K562 (cell line): ENCODE data around the gene RNU11. TPM values are rescaled to one million over a fixed set of nuclear protein-coding genes. Genes with fewer than 3 reads are reported as not detected.

ENCODE experiments used
- DEAF1 ChIP-seq: fragments of 450-650 bp; formaldehyde crosslinking; IDR thresholded peaks from 2 replicates; pipeline ENCODE4 v1.4.0; 2020; ENCODE audit warnings: mild to moderate bottlenecking, moderate library complexity
- E2F6 ChIP-seq, 2 experiments: IDR thresholded peaks; 2 replicates each; pipeline ENCODE4 v1.6.1; 2011; ENCODE audit warnings: borderline replicate concordance in 1 of 2, control low read depth in 1 of 2, low read depth in 1 of 2, low read length in 1 of 2, mild to moderate bottlenecking in 1 of 2, mixed read lengths in 1 of 2, moderate library complexity in 1 of 2; ENCODE audit not compliant: insufficient read depth in 1 of 2, insufficient read length in 1 of 2, poor library complexity in 1 of 2, severe bottlenecking in 1 of 2; ENCODE audit errors: extremely low read depth in 1 of 2
- ETV1 ChIP-seq: fragments of 450-650 bp; conservative IDR thresholded peaks from 2 replicates; pipeline ENCODE4 v1.6.1; 2016; ENCODE audit warnings: missing genetic modification characterization, control low read depth, low read depth, missing compliant biosample characterization
- HEY1 ChIP-seq: fragments of 250-450 bp; sonication (Bioruptor Pico); IDR thresholded peaks from 2 replicates; pipeline ENCODE4 v1.5.0; 2020; ENCODE audit warnings: mild to moderate bottlenecking, moderate library complexity, borderline replicate concordance
- HNRNPL ChIP-seq: fragments of 200-400 bp; formaldehyde crosslinking; IDR thresholded peaks from 2 replicates; pipeline ENCODE4 v1.6.1; 2017; ENCODE audit warnings: low read depth, mild to moderate bottlenecking, low read length
- KHSRP ChIP-seq: fragments of 450-650 bp; IDR thresholded peaks from 2 replicates; pipeline ENCODE4 v1.6.1; 2017
- PYGO2 ChIP-seq: fragments of 450-650 bp; IDR thresholded peaks from 2 replicates; pipeline ENCODE4 v1.6.1; 2016; ENCODE audit warnings: mild to moderate bottlenecking, missing genetic modification characterization, moderate library complexity, missing compliant biosample characterization
- RNF2 ChIP-seq: sonication (generic); IDR thresholded peaks from 2 replicates; pipeline ENCODE4 v1.6.1; 2016
- TRIM25 ChIP-seq: fragments of 450-650 bp; IDR thresholded peaks from 2 replicates; pipeline ENCODE4 v1.7.0; 2016; ENCODE audit warnings: borderline replicate concordance
- XRCC5 ChIP-seq: fragments of 200-400 bp; formaldehyde crosslinking; IDR thresholded peaks from 2 replicates; pipeline ENCODE4 v1.6.1; 2017; ENCODE audit warnings: low read depth, mild to moderate bottlenecking, low read length
- ZC3H8 ChIP-seq: fragments of 450-650 bp; IDR thresholded peaks from 2 replicates; pipeline ENCODE4 v1.6.1; 2017
- ZFPM2 ChIP-seq: fragments of 250-450 bp; sonication (Bioruptor Pico); IDR thresholded peaks from 2 replicates; pipeline ENCODE4 v1.5.1; 2022; ENCODE audit warnings: mild to moderate bottlenecking
- ZNF24 ChIP-seq: fragments of 450-650 bp; IDR thresholded peaks from 2 replicates; pipeline ENCODE4 v1.6.1; 2016
- ZNF318 ChIP-seq, 2 experiments: fragments of 450-650 bp; IDR thresholded peaks; 2 replicates each; pipeline ENCODE4 v1.6.1; 2016; ENCODE audit warnings: mild to moderate bottlenecking in 2 of 2, borderline replicate concordance in 1 of 2, low read depth in 1 of 2, moderate library complexity in 1 of 2
- ZNF354B ChIP-seq: fragments of 250-450 bp; sonication (Bioruptor Pico); IDR thresholded peaks from 2 replicates; pipeline ENCODE4 v1.4.0; 2020
- polyA plus RNA-seq, 8 experiments: library from polyadenylated mRNA; depleted of rRNA in 4 of 8; stranded (reverse) in 5 of 8; unstranded in 3 of 8; fragments of >200 nt; fragmentation: Nextera tagmentation in 2 of 8; fragmentation: Illumina TruSeq in 1 of 8; extraction: Ambion mirVana in 2 of 8; extraction: Trizol in 1 of 8; gene quantifications; 2 replicates each; pipeline versions ENCODE4 v1.2.1 to v1.2.3, GENCODE V29; 2011 to 2014; ENCODE audit warnings: inconsistent platforms in 1 of 8, missing spikeins in 1 of 8
- total RNA-seq, 7 experiments: library from RNA; depleted of rRNA in 6 of 7; stranded (reverse); fragments of >200 nt in 6 of 7; fragmentation: Illumina TruSeq in 2 of 7; extraction: Trizol in 2 of 7; gene quantifications; 2 replicates each; pipeline versions ENCODE4 v1.2.1 to v1.2.3, GENCODE V29; 2011 to 2021; ENCODE audit warnings: low replicate concordance in 1 of 7

The RNU11 gene
- total and polyA plus RNA-seq, 9 of the 15 experiments (the other 6 are each of a cell fraction or from before 2014, with no cell fraction given): not detected

- TF ChIP-seq TRIM25 (peak; percentile 98), XRCC5 (peak; percentile 95), KHSRP (peak; percentile 97), DEAF1 (CRISPR knock-in tag) (peak; percentile 95), ZFPM2 (peak; percentile 91), RNF2 (peak; percentile 100), HEY1 (CRISPR knock-in tag) (peak; percentile 98), ZNF24 (peak; percentile 93), ETV1 (tag) (peak; percentile 81), ZC3H8 (peak; percentile 100), HNRNPL (peak; percentile 98), ZNF318 (IDR thresholded peaks at IDR 0.05; ENCODE audit: borderline replicate concordance in 1 of 2, low read depth in 1 of 2) (peak in 1 of 2 experiments; percentile 100; a peak in 3 of 4 replicates), ZNF354B (CRISPR knock-in tag) (peak; percentile 91), E2F6 (IDR thresholded peaks at IDR 0.05; ENCODE audit: borderline replicate concordance in 1 of 2, extremely low read depth in 1 of 2, insufficient read depth in 1 of 2, insufficient read length in 1 of 2, low read depth in 1 of 2, low read length in 1 of 2, poor library complexity in 1 of 2, severe bottlenecking in 1 of 2) (peak in 1 of 2 experiments; percentile 2), PYGO2 (tag) (peak; percentile 88)
These were observed at the start of gene RNU11 (continued) for GRCh38 chr1:28648474-28649198.
